Right hindlimb (tissue), 1 donor: ENCODE results near the gene CAMK4.
"Not testable (repeated sequence)": the region's sequence is repeated elsewhere in the genome, so short reads cannot be mapped to it uniquely, and the experiment has no call there.

Experiments used
- DNase-seq: peaks from one replicate; pipeline ENCODE4 v3.0.0-alpha.2; 2018

CAMK4 gene

GRCh38 chr5:111320953-111321352, 96.8 kb downstream of the CAMK4 start:
- DNase-seq, result no peak

GRCh38 chr5:111321376-111321775, 97.2 kb downstream of the CAMK4 start:
- DNase-seq, result no peak

GRCh38 chr5:111326551-111326950, 102.4 kb downstream of the CAMK4 start:
- DNase-seq, result no peak

GRCh38 chr5:111337133-111337532, 112.9 kb downstream of the CAMK4 start:
- no peak for DNase-seq

GRCh38 chr5:111337688-111338087, 113.5 kb downstream of the CAMK4 start:
- no peak for DNase-seq

- DNase-seq, result no peak
Observed at GRCh38 chr5:111345731-111346130, 121.5 kb downstream of the CAMK4 start.

GRCh38 chr5:111347021-111347420, 122.8 kb downstream of the CAMK4 start:
- DNase-seq, result no peak

GRCh38 chr5:111348661-111349329, 124.6 kb downstream of the CAMK4 start:
- no peak for DNase-seq

GRCh38 chr5:111349429-111349828, 125.2 kb downstream of the CAMK4 start:
- DNase-seq, result no peak

- DNase-seq, result no peak
Observed at GRCh38 chr5:111353035-111353434, 128.9 kb downstream of the CAMK4 start.

GRCh38 chr5:111358726-111359125, 134.5 kb downstream of the CAMK4 start:
- not testable (repeated sequence) for DNase-seq

GRCh38 chr5:111360173-111360572, 136.0 kb downstream of the CAMK4 start:
- DNase-seq, result no peak

- DNase-seq, result no peak
Observed at GRCh38 chr5:111364992-111365391, 140.8 kb downstream of the CAMK4 start.

GRCh38 chr5:111366388-111366787, 142.2 kb downstream of the CAMK4 start:
- DNase-seq, result no peak

- no peak for DNase-seq
Observed at GRCh38 chr5:111367115-111367514, 142.9 kb downstream of the CAMK4 start.

- DNase-seq, result no peak
Observed at GRCh38 chr5:111372799-111373198, 148.6 kb downstream of the CAMK4 start.

GRCh38 chr5:111374380-111374779, 150.2 kb downstream of the CAMK4 start:
- no peak for DNase-seq

- no peak for DNase-seq
Observed at GRCh38 chr5:111375645-111376044, 151.5 kb downstream of the CAMK4 start.

- DNase-seq, result no peak
Observed at GRCh38 chr5:111377306-111377705, 153.1 kb downstream of the CAMK4 start.

- no peak for DNase-seq
Observed at GRCh38 chr5:111379391-111379816, 155.2 kb downstream of the CAMK4 start.

- DNase-seq, result no peak
Observed at GRCh38 chr5:111383288-111383970, 159.2 kb downstream of the CAMK4 start.

- no peak for DNase-seq
Observed at GRCh38 chr5:111384220-111384619, 160.0 kb downstream of the CAMK4 start.

- no peak for DNase-seq
Observed at GRCh38 chr5:111385051-111385450, 160.9 kb downstream of the CAMK4 start.

- DNase-seq, result no peak
Observed at GRCh38 chr5:111385970-111386831, 162.0 kb downstream of the CAMK4 start.
